SH-SY5Y (cell line): ENCODE measurements around the gene AFF1.

Experiments
- GATA2 ChIP-seq: IDR thresholded peaks from 2 replicates; pipeline ENCODE4 v1.6.1; 2011; ENCODE audit warnings: mild to moderate bottlenecking, low read depth, low read length
- GATA3 ChIP-seq: IDR thresholded peaks from 2 replicates; pipeline ENCODE4 v1.6.1; 2011; ENCODE audit warnings: low read depth, mild to moderate bottlenecking, low read length, moderate library complexity

The AFF1 gene, protein sequence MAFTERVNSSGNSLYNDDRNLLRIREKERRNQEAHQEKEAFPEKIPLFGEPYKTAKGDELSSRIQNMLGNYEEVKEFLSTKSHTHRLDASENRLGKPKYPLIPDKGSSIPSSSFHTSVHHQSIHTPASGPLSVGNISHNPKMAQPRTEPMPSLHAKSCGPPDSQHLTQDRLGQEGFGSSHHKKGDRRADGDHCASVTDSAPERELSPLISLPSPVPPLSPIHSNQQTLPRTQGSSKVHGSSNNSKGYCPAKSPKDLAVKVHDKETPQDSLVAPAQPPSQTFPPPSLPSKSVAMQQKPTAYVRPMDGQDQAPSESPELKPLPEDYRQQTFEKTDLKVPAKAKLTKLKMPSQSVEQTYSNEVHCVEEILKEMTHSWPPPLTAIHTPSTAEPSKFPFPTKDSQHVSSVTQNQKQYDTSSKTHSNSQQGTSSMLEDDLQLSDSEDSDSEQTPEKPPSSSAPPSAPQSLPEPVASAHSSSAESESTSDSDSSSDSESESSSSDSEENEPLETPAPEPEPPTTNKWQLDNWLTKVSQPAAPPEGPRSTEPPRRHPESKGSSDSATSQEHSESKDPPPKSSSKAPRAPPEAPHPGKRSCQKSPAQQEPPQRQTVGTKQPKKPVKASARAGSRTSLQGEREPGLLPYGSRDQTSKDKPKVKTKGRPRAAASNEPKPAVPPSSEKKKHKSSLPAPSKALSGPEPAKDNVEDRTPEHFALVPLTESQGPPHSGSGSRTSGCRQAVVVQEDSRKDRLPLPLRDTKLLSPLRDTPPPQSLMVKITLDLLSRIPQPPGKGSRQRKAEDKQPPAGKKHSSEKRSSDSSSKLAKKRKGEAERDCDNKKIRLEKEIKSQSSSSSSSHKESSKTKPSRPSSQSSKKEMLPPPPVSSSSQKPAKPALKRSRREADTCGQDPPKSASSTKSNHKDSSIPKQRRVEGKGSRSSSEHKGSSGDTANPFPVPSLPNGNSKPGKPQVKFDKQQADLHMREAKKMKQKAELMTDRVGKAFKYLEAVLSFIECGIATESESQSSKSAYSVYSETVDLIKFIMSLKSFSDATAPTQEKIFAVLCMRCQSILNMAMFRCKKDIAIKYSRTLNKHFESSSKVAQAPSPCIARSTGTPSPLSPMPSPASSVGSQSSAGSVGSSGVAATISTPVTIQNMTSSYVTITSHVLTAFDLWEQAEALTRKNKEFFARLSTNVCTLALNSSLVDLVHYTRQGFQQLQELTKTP

DNA sequence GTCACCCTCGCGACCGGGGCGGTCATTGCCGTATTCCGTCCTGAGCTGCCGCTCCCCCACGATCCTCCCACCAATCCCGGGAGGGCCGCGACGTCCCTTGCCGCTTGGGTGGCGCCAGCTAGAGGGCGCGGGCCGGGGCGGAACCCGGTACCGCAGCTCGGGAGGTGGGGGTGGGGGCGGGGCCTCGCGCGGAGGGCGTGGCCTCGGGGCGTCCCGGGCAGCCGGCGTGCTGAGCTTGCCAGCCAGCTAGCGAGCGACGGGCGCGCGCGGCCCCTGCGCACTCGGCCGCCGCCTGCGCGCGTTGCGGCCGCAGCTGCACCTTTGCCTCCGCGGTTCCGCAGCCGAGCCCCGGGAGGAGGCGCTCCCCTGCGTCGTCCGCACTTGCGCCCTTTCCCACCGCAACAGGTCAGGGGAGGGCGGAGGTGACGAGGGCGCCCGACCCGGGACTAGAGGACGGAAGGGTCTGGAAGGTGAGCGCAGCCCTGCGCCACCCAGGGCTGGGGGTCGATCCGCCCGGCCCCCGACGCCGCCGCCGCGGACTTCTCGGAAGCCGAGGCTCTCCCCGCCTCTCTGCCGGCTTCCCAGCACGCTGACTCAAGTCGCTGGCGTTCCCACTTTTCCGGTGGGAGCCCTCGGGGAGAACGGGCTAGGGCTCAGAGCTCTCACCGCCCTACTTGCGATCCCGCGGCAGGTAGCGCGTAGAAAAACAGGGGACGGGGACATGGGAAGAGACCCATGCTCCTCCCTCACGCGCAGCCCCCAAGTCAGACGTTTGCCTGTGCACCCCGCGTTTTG, at the start of gene AFF1:
Gene AFF1 (plus strand): TSS at position 241 of the 795 bp plus-strand sequence. CDS start 13,523 bp downstream, outside the sequence.
- TF ChIP-seq GATA3 (no peak), GATA2 (no peak)

DNA sequence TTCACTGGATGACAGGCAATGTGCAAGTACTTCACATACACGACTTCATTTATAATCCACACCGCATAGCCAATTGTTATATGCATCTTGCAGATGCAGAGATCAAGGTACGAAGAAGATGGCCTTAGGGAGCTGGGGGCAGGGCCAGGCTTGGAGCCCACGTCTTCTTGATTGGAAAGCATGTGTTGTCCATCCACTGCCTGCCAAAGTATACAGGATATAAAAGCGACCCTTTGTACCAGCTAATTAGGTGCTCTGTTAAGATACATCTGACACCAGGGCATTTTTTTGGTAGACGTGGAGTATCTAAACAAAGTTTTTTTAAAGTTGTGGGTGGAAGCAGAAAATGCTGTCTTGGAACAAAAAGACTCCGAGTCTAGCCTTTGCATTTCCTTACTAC, 44.0 kb upstream of the AFF1 start:
- TF ChIP-seq GATA3: no peak
- no peak for TF ChIP-seq GATA2

DNA sequence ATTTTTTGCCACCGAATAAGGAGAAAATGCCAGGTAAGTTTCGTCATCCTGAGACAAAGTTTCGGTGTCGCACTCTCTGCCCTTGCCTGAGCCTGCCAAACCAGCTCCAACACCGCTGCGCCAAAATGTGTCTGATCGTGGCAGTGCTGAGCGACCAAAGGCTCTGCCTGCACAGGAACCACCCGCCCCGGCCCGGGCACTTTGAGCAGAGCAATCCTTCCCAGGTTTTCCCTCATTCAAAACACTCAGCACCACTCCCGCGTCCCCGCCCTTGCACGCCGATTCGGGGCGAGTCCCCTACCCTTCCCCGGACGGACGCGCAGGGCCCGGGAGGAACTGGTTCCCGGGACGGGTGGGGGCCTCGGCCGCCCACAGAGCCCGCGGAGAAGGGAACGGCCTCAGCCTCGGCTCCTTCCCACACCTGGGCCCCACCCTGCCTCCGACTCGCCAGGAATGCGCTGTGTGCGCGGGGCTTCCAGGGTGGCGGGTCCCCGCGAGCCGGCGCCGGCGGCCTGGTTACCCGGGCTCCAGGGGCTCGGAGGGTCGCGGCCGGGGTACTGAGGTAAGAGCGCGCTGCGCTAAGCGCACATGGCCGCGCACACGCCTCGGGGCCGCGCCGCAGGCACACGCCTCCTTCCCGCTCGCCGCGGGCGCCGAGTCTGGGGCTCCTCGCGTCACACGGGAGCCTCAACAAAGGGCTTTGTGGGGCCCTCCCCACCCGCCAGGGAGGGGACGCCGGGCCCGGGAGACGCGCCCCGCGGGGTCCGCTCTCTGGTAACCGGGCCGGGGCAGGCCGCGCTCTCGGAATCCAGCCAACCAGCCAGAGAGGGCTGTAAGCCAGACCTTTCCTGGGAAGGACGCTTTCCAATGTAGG, 42.8 kb upstream of the AFF1 start, which contains the start of gene C4orf36:
Gene C4orf36 (minus strand): TSS at position 661 of the 874 bp plus-strand sequence. CDS start 902 bp downstream, outside the sequence.
- TF ChIP-seq GATA2 (no peak), GATA3 (no peak)

DNA sequence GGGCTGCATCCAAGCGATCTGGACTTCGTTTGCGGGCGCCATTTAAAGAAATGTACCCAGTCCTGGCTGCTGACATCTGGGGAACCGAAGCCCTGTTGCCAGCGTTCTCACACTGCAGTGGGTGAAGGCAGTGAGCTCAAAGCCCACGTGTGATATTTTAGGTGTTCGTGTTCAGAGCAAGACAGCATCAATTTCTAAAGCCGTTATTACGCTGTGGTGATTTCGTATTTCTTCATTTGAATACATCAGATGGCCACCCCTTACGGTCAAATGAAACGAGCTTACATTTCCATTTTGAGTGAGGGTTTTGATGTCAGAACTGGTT, 42.2 kb upstream of the AFF1 start:
- no peak for TF ChIP-seq GATA3

DNA sequence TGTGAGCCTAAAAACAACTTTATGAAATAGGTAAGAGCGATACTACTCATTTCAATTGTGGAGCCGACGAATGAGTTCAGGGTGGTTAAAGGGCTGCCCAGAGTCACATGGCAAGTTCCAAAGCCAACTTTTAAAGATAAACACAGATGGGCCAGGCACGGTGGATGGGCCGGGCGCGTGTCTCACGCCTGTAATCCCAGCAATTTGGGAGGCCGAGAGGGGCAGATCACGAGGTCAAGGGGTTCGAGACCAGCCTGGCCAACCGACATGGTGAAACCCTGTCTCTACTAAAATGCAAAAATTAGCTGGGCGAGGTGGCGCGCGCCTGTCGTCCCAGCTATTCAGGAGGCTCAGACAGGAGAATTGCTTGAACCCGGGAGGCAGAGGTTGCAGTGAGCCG, 41.7 kb upstream of the AFF1 start:
- TF ChIP-seq GATA2 (no peak), GATA3 (no peak)

DNA sequence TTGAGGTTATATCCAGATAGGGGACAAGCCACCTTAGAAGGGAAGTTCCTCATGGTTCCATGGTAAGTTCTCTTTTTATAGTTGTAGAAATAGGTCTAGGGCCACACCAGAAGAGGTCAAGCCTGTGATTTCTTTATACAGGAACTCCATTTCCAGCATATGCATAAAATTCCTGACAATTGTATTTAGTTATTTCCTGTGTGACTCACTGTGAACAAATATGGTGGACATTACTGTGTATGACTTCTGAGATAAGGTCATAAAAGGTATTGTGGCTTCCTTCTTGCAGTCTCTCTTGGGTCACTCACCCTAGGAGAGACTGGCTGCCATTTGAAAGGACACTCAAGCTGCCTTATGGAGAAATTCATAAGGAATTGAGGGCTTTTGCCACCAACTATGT, 40.4 kb upstream of the AFF1 start:
- TF ChIP-seq GATA3 (no peak), GATA2 (no peak)

DNA sequence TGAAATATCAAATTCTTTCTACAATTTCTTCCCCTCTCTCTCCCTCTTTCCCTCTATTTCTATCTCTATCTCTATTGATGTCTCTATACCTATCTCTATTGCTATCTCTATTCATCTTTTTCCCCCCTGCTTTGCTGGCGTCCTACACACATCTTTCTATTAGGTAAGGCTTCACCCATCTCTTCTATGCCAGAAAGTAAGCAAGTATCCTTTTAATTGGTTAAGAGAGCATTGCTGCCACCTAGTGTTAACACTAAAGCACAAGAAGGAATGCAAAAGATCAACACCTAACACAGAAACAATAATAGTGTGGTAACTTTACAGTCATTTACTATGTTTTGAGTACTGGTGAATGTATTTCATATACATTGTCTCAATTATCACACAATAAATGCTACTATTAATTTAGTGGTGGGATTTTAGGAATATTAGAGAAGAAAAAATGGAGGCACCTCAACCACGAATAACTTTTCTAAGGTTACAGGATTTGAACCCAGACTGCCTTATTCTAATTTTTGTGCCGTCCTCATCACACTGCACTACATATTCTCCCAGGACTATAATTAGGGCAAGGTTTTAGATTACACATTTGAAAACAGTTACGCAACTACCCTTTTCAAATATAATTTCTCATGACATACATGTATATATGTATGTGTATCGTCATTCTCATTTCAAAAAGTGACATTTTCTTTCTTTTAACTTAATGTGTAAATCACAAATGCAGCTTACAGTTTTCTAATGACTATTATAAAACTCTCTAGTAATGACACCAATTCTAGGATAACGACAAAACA, 38.9 kb upstream of the AFF1 start:
- TF ChIP-seq GATA3: no peak
- no peak for TF ChIP-seq GATA2

DNA sequence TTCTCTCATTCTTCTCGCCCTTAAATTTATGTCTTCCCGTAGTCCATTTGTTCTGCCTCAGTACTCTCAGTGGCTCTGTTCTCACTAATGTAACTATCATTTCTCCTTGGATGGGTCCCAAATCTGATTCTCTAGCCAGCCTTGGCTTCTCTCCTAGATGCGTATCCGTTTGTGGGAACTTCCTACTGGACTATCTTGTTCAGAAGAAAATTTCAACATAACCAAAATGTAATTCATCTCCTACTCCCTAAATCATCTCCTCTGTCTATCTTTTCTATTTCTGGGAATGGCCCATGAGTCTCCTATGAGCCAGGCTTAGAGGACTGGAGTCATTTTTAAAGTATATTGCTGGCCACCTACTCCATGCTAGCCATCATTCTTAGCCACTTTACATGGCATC, 38.2 kb upstream of the AFF1 start:
- peak; percentile 89 for TF ChIP-seq GATA2
- TF ChIP-seq GATA3: 0 out of 2 replicates have a peak, but pooled peaks have one; percentile 20

DNA sequence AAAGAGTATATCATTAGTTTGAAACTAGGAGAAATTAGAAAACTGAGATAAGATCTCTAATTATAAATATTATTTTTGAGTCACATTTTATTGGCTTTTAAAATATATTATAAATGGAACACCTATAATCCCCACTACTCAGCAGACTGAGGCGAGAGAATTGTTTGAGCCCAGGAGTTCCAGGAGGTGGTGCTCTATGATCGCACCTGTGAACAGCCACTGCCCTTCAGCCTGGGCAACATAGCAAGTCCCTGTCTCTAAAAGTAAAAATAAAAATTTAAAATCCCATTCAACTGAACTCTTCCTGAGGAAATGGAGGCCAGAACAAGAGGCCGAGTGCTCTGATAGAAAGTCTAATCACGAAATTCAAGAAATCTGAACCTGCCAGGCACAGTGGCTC, 36.2 kb upstream of the AFF1 start:
- TF ChIP-seq GATA2: no peak
- TF ChIP-seq GATA3: no peak

DNA sequence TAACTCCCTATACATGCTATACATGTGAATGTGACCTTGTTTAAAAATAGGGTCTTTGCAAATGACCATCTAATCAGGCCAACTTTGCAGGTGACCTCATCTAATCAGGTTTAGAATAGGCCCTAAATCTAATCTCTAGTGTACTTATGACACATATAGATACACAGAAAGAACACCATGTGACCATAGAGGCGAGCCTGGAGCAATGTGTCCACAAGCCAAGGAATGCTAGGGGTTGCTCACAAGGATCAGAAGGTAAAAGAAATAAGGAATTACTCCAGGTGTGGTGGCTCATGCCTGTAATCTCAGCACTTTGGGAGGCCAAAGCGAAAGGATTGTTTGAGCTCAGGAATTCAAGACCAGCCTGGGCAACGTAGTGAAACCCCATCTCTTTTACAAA, 32.9 kb upstream of the AFF1 start:
- no peak for TF ChIP-seq GATA2
- TF ChIP-seq GATA3: no peak

DNA sequence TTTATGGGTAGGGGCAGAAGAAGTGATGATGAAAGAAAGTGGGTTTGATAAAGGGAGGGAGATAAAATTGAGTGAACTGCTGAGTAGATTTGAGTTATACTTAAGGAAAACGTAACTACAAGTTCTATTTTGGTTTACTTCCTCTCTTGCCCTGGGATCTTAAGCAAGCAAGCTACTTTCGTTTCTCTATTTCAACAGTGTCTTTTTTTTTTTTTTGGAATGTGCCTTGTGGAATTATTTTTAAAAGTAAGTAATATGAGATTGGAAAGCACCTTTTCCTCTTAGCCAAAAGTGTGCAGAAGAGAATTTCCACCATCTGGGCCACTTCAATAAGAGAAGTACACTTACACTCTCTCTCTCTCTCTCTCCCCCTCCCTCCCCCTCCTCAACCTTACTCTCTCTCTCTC, 26.6 kb upstream of the AFF1 start:
- TF ChIP-seq GATA2 (no peak), GATA3 (no peak)
